ENCODE measurements around the gene LAMA3.
A peak's percentile ranks its signal among the peaks of the same experiment; 100 is the strongest.

LAMA3 gene

GRCh38 chr18:23986600-23987359 lies 297.5 kb downstream of the LAMA3 start:
- TF ChIP-seq CTCF (IDR thresholded peaks at IDR 0.05; ENCODE audit: insufficient read depth, low read depth, low read length, missing control alignments): no peak
- H3K4me3 ChIP-seq (ENCODE audit: low read length): no peak overlapping the region
- no peak for DNase-seq (ENCODE audit: low read depth)

DNA sequence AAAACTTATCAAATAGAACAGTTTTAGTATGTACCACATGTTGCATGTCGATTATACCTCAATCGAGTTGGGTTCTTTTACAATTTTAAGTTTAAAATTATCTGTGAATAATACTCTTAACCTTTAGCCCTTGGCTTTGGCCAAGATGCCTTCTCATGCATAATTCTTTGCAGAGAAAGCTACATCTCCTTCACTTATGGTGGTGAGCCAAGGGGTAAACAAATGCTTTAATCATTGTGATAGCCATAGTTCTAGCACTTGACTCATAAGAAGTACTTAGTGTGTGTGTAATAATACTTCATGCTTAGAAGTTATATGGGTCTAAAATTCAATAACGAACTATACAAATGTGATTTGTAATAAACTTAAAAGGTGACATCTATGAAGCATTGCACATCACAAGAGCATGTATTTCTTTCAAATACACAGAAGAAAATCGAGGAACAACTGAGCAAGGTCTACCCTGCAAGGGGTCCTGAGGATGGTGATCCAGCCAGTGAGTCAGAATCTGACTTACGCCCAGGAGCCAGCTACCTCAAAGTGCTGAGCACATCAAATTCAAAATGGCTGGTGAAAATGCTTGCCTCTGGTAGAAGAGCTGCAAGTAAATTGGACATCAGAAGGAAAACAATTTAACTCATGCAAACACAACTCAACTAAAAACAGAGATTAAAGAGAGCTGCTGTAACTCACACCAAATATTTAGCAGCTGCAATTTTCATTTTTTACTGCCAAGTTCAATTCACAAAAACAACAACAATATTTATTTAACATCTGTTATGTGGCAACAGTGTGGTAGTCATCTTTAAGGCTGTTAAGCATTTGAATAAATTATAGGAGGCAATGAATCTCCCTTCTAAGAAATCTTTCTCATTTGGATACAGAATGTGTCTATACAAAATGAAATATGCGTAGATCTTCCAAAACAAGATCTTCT lies 301.5 kb downstream of the LAMA3 start:
- DNase-seq (ENCODE audit: low read depth): no peak
- no peak for TF ChIP-seq CTCF (IDR thresholded peaks at IDR 0.05; ENCODE audit: insufficient read depth, low read depth, low read length, missing control alignments)
- no peak overlapping the region for H3K4me3 ChIP-seq (ENCODE audit: low read length)

DNA sequence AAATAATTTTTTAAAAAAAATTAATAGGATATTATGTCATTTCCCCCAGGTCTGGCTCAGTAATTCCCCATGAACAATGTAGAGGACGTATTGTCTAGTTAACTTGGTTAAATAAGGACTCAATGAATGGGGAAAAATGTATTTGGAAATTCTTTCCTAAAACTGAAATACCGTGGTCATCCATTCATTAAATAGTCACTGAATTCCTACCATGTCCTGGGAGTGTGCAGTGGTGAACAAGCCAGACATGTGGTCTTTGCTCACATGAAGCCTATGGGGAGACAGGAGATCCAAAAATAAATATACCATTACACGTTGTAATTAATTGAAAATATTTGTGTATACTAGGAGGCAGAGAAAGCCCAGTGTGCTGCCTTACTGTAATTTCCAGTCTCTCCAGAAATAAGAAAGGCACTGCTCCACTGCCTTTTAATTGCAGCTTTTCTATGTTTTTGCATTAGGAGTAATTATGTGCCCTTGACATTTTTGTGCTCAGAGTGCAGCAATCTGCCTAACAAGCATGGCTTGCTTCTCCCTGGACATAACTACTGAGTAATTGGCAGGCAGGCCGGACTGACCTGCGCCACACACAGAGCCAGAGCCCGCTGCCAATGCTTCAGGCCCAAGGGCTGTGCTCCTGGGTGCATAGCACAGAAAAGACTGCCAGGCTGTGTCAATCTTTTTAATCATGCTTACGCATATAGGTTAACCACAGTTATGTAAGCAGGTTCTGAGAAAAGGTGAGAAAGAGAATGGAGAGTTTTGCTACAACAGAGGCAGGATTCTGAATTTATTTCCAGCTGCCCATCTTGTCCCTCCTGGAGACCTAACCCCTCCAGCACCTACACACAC lies 303.1 kb downstream of the LAMA3 start:
- no peak for TF ChIP-seq CTCF (IDR thresholded peaks at IDR 0.05; ENCODE audit: insufficient read depth, low read depth, low read length, missing control alignments)
- peak; percentile 82 for DNase-seq (ENCODE audit: low read depth)
- H3K4me3 ChIP-seq (ENCODE audit: low read length): no peak overlapping the region

- DNase-seq (ENCODE audit: low read depth): no peak
- H3K4me3 ChIP-seq (ENCODE audit: low read length): no peak overlapping the region
- no peak for TF ChIP-seq CTCF (IDR thresholded peaks at IDR 0.05; ENCODE audit: insufficient read depth, low read depth, low read length, missing control alignments)
Observed at GRCh38 chr18:23992941-23993280, 303.7 kb downstream of the LAMA3 start.

DNA sequence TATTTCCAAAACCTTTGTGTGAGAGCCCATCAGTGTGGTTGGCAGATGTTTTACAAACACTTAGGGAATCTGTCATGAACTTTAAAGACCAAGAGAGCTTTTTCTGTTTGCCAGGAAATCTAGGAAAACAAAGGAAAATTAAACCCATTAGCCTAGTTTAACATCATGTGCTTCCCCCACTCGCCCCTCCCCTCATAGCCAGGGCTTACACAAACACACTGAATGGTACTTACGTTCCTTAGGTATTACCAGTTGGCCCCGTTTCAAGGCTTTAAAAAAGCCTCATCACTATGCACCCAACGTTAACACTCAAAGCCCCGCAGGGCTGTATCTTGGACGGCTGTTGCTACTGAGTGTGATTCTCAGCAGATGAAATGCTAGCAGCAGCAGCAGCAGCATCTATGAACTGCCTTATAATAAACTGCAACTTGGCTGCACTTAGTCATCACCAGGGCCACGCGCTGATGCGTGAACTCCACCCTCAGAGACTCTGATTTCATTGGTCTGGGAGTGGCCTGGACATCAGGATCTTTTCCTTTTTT lies 305.2 kb downstream of the LAMA3 start:
- no peak overlapping the region for H3K4me3 ChIP-seq (ENCODE audit: low read length)
- DNase-seq (ENCODE audit: low read depth): peak; percentile 93
- no peak for TF ChIP-seq CTCF (IDR thresholded peaks at IDR 0.05; ENCODE audit: insufficient read depth, low read depth, low read length, missing control alignments)

GRCh38 chr18:23995180-23995579 lies 305.9 kb downstream of the LAMA3 start:
- H3K4me3 ChIP-seq (ENCODE audit: low read length): no peak overlapping the region
- TF ChIP-seq CTCF (IDR thresholded peaks at IDR 0.05; ENCODE audit: insufficient read depth, low read depth, low read length, missing control alignments): no peak
- no peak for DNase-seq (ENCODE audit: low read depth)
